HCT116 (cell line): ENCODE results near the gene TCF12.

Source experiments
- JUND ChIP-seq: IDR thresholded peaks from 2 replicates; pipeline ENCODE4 v1.6.1; 2012
- TF ChIP-seq, protein P1 (sequence below), 3 experiments: fragments of 200-600 bp in 1 of 3; sonication (generic) in 1 of 3; IDR thresholded peaks in 2 of 3; conservative IDR thresholded peaks in 1 of 3; 2 replicates each; pipeline ENCODE4 v1.5.1; 2012 to 2017; ENCODE audit warnings: low read depth in 2 of 3, low read length in 2 of 3, antibody characterized with exemption in 1 of 3, borderline replicate concordance in 1 of 3, control low read depth in 1 of 3, mild to moderate bottlenecking in 1 of 3, mixed read lengths in 1 of 3, mixed run types in 1 of 3, moderate library complexity in 1 of 3; ENCODE audit not compliant: insufficient read depth in 1 of 3

DNA sequence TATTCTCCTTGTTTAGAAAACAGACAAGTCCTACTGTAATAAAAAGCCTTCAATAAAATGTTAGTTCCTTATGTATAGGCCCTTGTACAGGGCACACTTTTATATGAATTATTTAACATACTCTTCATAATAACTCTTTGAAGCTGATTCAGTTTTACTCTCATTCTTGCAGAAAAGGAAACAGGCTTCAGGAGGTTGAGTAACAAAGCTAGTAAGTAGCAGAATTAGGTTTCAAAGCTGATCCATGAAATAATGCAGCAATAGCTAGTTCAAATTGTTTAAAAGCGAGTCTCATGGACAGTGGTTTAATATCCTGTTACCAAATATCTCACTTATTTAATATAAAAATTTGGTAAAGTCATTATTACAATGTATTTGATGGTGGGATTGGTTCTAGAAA lies 25.0 kb downstream of the TCF12 start:
- no peak for TF ChIP-seq JUND
- TF ChIP-seq, protein P1, sequence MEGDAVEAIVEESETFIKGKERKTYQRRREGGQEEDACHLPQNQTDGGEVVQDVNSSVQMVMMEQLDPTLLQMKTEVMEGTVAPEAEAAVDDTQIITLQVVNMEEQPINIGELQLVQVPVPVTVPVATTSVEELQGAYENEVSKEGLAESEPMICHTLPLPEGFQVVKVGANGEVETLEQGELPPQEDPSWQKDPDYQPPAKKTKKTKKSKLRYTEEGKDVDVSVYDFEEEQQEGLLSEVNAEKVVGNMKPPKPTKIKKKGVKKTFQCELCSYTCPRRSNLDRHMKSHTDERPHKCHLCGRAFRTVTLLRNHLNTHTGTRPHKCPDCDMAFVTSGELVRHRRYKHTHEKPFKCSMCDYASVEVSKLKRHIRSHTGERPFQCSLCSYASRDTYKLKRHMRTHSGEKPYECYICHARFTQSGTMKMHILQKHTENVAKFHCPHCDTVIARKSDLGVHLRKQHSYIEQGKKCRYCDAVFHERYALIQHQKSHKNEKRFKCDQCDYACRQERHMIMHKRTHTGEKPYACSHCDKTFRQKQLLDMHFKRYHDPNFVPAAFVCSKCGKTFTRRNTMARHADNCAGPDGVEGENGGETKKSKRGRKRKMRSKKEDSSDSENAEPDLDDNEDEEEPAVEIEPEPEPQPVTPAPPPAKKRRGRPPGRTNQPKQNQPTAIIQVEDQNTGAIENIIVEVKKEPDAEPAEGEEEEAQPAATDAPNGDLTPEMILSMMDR (IDR thresholded peaks at IDR 0.05 in 2 of 3, conservative IDR thresholded peaks at IDR 0.05 in 1 of 3; ENCODE audit: borderline replicate concordance in 1 of 3, insufficient read depth in 1 of 3, low read depth in 2 of 3, low read length in 2 of 3), result no peak
